Measurements from ENCODE around the gene ANKS3. TPM values are rescaled to one million over a fixed set of nuclear protein-coding genes. Genes with fewer than 3 reads are reported as not detected.

The ANKS3 gene
- polyA plus RNA-seq, 2 of the 4 experiments (the other 2 are of a cell fraction): 22.7 to 27.1 TPM

GRCh38 chr16:4679156-4679849, 54.8 kb downstream of the ANKS3 start:
- H3K4me3 ChIP-seq: no peak overlapping the region
- 84% methylated on average over 14 of the region's 20 CpGs for WGBS (ENCODE audit: missing lambda C conversion rate)
- no peaks in the 10 kb centered on the region for H3K4me1 ChIP-seq
- TF ChIP-seq HOXB13 (CRISPR knock-in tag; IDR thresholded peaks at IDR 0.05; ENCODE audit: low read depth) (no peak), POLR2A (IDR thresholded peaks at IDR 0.05; ENCODE audit: low read length) (no peak), FOSB (CRISPR knock-in tag; IDR thresholded peaks at IDR 0.05) (no peak), FOSL2 (IDR thresholded peaks at IDR 0.05) (no peak), FOSL2 (CRISPR knock-in tag; IDR thresholded peaks at IDR 0.05) (no peak), CEBPB (IDR thresholded peaks at IDR 0.05) (no peak), FOXS1 (CRISPR knock-in tag; IDR thresholded peaks at IDR 0.05) (no peak), EHF (CRISPR knock-in tag; IDR thresholded peaks at IDR 0.05) (no peak), SMC3 (IDR thresholded peaks at IDR 0.05) (no peak), MYC (IDR thresholded peaks at IDR 0.05; ENCODE audit: borderline replicate concordance, low read length) (no peak), HMGXB4 (CRISPR knock-in tag; IDR thresholded peaks at IDR 0.05; ENCODE audit: borderline replicate concordance) (no peak), RCOR1 (IDR thresholded peaks at IDR 0.05; ENCODE audit: low read depth, low read length) (no peak), EHMT2 (IDR thresholded peaks at IDR 0.05; ENCODE audit: low read depth) (no peak), MAFK (IDR thresholded peaks at IDR 0.05; ENCODE audit: partially characterized antibody) (no peak), SREBF2 (IDR thresholded peaks at IDR 0.05) (no peak), ESRRA (IDR thresholded peaks at IDR 0.05; ENCODE audit: borderline replicate concordance, low read length) (no peak)
- TF ChIP-seq, protein P1, sequence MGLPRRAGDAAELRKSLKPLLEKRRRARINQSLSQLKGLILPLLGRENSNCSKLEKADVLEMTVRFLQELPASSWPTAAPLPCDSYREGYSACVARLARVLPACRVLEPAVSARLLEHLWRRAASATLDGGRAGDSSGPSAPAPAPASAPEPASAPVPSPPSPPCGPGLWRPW (IDR thresholded peaks at IDR 0.05): no peak
- TF ChIP-seq, protein P2, sequence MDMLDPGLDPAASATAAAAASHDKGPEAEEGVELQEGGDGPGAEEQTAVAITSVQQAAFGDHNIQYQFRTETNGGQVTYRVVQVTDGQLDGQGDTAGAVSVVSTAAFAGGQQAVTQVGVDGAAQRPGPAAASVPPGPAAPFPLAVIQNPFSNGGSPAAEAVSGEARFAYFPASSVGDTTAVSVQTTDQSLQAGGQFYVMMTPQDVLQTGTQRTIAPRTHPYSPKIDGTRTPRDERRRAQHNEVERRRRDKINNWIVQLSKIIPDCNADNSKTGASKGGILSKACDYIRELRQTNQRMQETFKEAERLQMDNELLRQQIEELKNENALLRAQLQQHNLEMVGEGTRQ (IDR thresholded peaks at IDR 0.05): no peak
- no peak overlapping the region for H3K4me2 ChIP-seq
- FAIRE-seq (no peak), ATAC-seq (no peak), DNase-seq (ENCODE audit: low read depth in 1 of 2, low spot score in 1 of 2) (no peak)
- ChIA-PET POLR2A (no interaction called here), CTCF (interaction anchor here (0.6 to 1.7 kb wide), 2 partner anchors 29 to 1653 kb away, joined by 3 to 5 read pairs; no protein-coding TSS in a partner anchor)
- H3K9me3 ChIP-seq: no peaks in the 10 kb centered on the region
- H3K27ac ChIP-seq: no peak overlapping the region

DNA sequence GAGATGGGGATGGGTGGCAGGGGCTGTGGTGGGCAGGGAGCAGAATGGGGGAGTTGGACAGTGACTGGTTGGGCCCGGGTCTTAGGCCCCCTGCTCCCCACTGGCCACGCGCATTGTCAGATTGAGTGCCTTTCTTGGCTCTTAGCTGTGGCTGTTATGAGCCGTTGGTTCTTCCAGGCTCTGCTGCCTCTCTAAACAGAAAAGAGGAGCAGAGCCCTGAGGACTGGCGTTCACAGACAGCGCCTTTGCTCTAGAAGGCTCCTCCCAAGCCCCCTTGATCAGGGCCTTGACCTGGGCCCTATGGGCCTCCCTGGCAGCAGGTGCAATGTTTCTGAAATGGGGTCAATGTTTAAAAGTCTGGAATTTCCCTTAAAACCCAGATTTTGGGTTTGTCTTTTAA, 55.5 kb downstream of the ANKS3 start:
- no peaks in the 10 kb centered on the region for H3K9me3 ChIP-seq
- ChIA-PET CTCF (no interaction called here), POLR2A (no interaction called here)
- no peak overlapping the region for H3K4me2 ChIP-seq
- H3K4me1 ChIP-seq: no peaks in the 10 kb centered on the region
- H3K4me3 ChIP-seq: no peak overlapping the region
- FAIRE-seq: no peak
- no peak for ATAC-seq
- no peak for DNase-seq (ENCODE audit: low read depth in 1 of 2, low spot score in 1 of 2)
- WGBS (ENCODE audit: missing lambda C conversion rate): 83% methylated on average over 6 of the region's 6 CpGs
- no peak overlapping the region for H3K27ac ChIP-seq
- TF ChIP-seq PBX3 (IDR thresholded peaks at IDR 0.05): no peak
- TF ChIP-seq, protein P3, sequence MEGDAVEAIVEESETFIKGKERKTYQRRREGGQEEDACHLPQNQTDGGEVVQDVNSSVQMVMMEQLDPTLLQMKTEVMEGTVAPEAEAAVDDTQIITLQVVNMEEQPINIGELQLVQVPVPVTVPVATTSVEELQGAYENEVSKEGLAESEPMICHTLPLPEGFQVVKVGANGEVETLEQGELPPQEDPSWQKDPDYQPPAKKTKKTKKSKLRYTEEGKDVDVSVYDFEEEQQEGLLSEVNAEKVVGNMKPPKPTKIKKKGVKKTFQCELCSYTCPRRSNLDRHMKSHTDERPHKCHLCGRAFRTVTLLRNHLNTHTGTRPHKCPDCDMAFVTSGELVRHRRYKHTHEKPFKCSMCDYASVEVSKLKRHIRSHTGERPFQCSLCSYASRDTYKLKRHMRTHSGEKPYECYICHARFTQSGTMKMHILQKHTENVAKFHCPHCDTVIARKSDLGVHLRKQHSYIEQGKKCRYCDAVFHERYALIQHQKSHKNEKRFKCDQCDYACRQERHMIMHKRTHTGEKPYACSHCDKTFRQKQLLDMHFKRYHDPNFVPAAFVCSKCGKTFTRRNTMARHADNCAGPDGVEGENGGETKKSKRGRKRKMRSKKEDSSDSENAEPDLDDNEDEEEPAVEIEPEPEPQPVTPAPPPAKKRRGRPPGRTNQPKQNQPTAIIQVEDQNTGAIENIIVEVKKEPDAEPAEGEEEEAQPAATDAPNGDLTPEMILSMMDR (IDR thresholded peaks at IDR 0.05): no peak
- TF ChIP-seq MAFK (IDR thresholded peaks at IDR 0.05; ENCODE audit: partially characterized antibody): no peak
- TF ChIP-seq EHMT2 (IDR thresholded peaks at IDR 0.05; ENCODE audit: low read depth): no peak
- TF ChIP-seq RARB (CRISPR knock-in tag; IDR thresholded peaks at IDR 0.05): no peak
- TF ChIP-seq MAZ (IDR thresholded peaks at IDR 0.05; ENCODE audit: borderline replicate concordance, low read depth, low read length): no peak
- TF ChIP-seq ZC3H11A (IDR thresholded peaks at IDR 0.05): no peak
- TF ChIP-seq RNF2 (IDR thresholded peaks at IDR 0.05; ENCODE audit: borderline replicate concordance, low read depth): no peak
- no peak for TF ChIP-seq EHF (CRISPR knock-in tag; IDR thresholded peaks at IDR 0.05)
- TF ChIP-seq CEBPB (IDR thresholded peaks at IDR 0.05): no peak
- TF ChIP-seq, protein P2 (IDR thresholded peaks at IDR 0.05): no peak
- TF ChIP-seq, protein P4, sequence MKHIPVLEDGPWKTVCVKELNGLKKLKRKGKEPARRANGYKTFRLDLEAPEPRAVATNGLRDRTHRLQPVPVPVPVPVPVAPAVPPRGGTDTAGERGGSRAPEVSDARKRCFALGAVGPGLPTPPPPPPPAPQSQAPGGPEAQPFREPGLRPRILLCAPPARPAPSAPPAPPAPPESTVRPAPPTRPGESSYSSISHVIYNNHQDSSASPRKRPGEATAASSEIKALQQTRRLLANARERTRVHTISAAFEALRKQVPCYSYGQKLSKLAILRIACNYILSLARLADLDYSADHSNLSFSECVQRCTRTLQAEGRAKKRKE (CRISPR knock-in tag; IDR thresholded peaks at IDR 0.05; ENCODE audit: low read depth): no peak
- TF ChIP-seq RAD21 (conservative IDR thresholded peaks at IDR 0.05 in 1 of 2, IDR thresholded peaks at IDR 0.05 in 1 of 2): no peak
- TF ChIP-seq HEYL (CRISPR knock-in tag; IDR thresholded peaks at IDR 0.05): no peak
- TF ChIP-seq BHLHE40 (IDR thresholded peaks at IDR 0.05; ENCODE audit: low read depth, low read length): no peak
- TF ChIP-seq SMC3 (IDR thresholded peaks at IDR 0.05): no peak
- TF ChIP-seq, protein P5, sequence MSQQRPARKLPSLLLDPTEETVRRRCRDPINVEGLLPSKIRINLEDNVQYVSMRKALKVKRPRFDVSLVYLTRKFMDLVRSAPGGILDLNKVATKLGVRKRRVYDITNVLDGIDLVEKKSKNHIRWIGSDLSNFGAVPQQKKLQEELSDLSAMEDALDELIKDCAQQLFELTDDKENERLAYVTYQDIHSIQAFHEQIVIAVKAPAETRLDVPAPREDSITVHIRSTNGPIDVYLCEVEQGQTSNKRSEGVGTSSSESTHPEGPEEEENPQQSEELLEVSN (IDR thresholded peaks at IDR 0.05; ENCODE audit: borderline replicate concordance, low read depth): no peak

Measured in A549 (cell line).